HepG2 (cell line): ENCODE data around the gene NUAK1. TPM values are rescaled to one million over a fixed set of nuclear protein-coding genes. Genes with fewer than 3 reads are reported as not detected.

Experiments
- ATRX ChIP-seq: sonication (generic); formaldehyde crosslinking; IDR thresholded peaks from 2 replicates; pipeline ENCODE4 v1.4.0; 2020; ENCODE audit warnings: missing genetic modification reagents, borderline replicate concordance
- HNF4G ChIP-seq, 2 experiments: sonication (generic) in 1 of 2; formaldehyde crosslinking in 1 of 2; IDR thresholded peaks; 2 replicates each; pipeline versions ENCODE4 v1.4.0 to v1.6.1; 2011 to 2020; ENCODE audit warnings: borderline replicate concordance in 2 of 2, low read depth in 2 of 2, mild to moderate bottlenecking in 2 of 2, low read length in 1 of 2, missing genetic modification reagents in 1 of 2, moderate library complexity in 1 of 2
- KAT8 ChIP-seq: IDR thresholded peaks from 2 replicates; pipeline ENCODE4 v1.6.1; 2016; ENCODE audit warnings: missing genetic modification reagents, missing compliant biosample characterization
- KIAA2018 ChIP-seq: sonication (generic); formaldehyde crosslinking; IDR thresholded peaks from 2 replicates; pipeline ENCODE4 v1.5.0; 2020; ENCODE audit warnings: mild to moderate bottlenecking, missing genetic modification reagents, borderline replicate concordance
- SAFB2 ChIP-seq: sonication (generic); formaldehyde crosslinking; IDR thresholded peaks from 2 replicates; pipeline ENCODE4 v1.5.1; 2020; ENCODE audit warnings: missing genetic modification reagents, low read depth, mild to moderate bottlenecking, borderline replicate concordance
- SNAI1 ChIP-seq: sonication (generic); formaldehyde crosslinking; IDR thresholded peaks from 2 replicates; pipeline ENCODE4 v1.5.0; 2020; ENCODE audit warnings: mild to moderate bottlenecking, missing genetic modification reagents, borderline replicate concordance
- ZNF282 ChIP-seq: fragments of 450-650 bp; IDR thresholded peaks from 2 replicates; pipeline ENCODE4 v1.6.1; 2018; ENCODE audit not compliant: partially characterized antibody
- ZNF660 ChIP-seq: sonication (generic); formaldehyde crosslinking; IDR thresholded peaks from 2 replicates; pipeline ENCODE4 v1.5.1; 2020; ENCODE audit warnings: mild to moderate bottlenecking, low read depth, missing genetic modification reagents, borderline replicate concordance
- ZNF737 ChIP-seq: sonication (generic); formaldehyde crosslinking; IDR thresholded peaks from 2 replicates; pipeline ENCODE4 v1.5.0; 2020; ENCODE audit warnings: missing genetic modification reagents, mild to moderate bottlenecking, borderline replicate concordance
- polyA plus RNA-seq, 8 experiments: library from polyadenylated mRNA; depleted of rRNA in 3 of 8; stranded (reverse) in 7 of 8; unstranded in 1 of 8; fragments of >200 nt; fragmentation: Illumina TruSeq in 4 of 8; extraction: Trizol in 4 of 8; gene quantifications; 2 replicates each; pipeline versions ENCODE4 v1.2.1 to v1.2.3, GENCODE V29; 2011 to 2016; ENCODE audit warnings: low read depth in 4 of 8, missing spikeins in 1 of 8, mixed read lengths in 1 of 8; ENCODE audit not compliant: insufficient read depth in 1 of 8
- total RNA-seq, 5 experiments: library from RNA; depleted of rRNA; stranded (reverse); fragments of >200 nt; fragmentation: Illumina TruSeq; extraction: Trizol; gene quantifications; 2 replicates each; pipeline ENCODE4 v1.2.3, GENCODE V29; 2016; ENCODE audit warnings: low read depth in 1 of 5
- TF ChIP-seq, protein P1 (sequence below): IDR thresholded peaks from 2 replicates; pipeline ENCODE4 v1.4.0; 2020; ENCODE audit warnings: mild to moderate bottlenecking, missing genetic modification reagents
- TF ChIP-seq, protein P2 (sequence below): sonication (generic); formaldehyde crosslinking; IDR thresholded peaks from 2 replicates; pipeline ENCODE4 v1.5.1; 2020; ENCODE audit warnings: mild to moderate bottlenecking, missing genetic modification reagents, borderline replicate concordance

Gene NUAK1
- total and polyA plus RNA-seq, 2 of the 13 experiments (the other 11 are each of a cell fraction or from before 2014, with no cell fraction given), result 1.7 to 1.9 TPM

GRCh38 chr12:106131676-106132075, 7.1 kb downstream of the NUAK1 start (continued):
- TF ChIP-seq KIAA2018 (no peak), HNF4G (IDR thresholded peaks at IDR 0.05; ENCODE audit: borderline replicate concordance, low read depth, low read length) (no peak), HNF4G (CRISPR knock-in tag; IDR thresholded peaks at IDR 0.05; ENCODE audit: borderline replicate concordance, low read depth) (no peak), ZNF282 (no peak), SAFB2 (CRISPR knock-in tag) (no peak), ATRX (no peak), ZNF660 (CRISPR knock-in tag) (no peak), KAT8 (no peak), SNAI1 (CRISPR knock-in tag) (no peak), ZNF737 (CRISPR knock-in tag) (no peak)
- TF ChIP-seq, protein P1, sequence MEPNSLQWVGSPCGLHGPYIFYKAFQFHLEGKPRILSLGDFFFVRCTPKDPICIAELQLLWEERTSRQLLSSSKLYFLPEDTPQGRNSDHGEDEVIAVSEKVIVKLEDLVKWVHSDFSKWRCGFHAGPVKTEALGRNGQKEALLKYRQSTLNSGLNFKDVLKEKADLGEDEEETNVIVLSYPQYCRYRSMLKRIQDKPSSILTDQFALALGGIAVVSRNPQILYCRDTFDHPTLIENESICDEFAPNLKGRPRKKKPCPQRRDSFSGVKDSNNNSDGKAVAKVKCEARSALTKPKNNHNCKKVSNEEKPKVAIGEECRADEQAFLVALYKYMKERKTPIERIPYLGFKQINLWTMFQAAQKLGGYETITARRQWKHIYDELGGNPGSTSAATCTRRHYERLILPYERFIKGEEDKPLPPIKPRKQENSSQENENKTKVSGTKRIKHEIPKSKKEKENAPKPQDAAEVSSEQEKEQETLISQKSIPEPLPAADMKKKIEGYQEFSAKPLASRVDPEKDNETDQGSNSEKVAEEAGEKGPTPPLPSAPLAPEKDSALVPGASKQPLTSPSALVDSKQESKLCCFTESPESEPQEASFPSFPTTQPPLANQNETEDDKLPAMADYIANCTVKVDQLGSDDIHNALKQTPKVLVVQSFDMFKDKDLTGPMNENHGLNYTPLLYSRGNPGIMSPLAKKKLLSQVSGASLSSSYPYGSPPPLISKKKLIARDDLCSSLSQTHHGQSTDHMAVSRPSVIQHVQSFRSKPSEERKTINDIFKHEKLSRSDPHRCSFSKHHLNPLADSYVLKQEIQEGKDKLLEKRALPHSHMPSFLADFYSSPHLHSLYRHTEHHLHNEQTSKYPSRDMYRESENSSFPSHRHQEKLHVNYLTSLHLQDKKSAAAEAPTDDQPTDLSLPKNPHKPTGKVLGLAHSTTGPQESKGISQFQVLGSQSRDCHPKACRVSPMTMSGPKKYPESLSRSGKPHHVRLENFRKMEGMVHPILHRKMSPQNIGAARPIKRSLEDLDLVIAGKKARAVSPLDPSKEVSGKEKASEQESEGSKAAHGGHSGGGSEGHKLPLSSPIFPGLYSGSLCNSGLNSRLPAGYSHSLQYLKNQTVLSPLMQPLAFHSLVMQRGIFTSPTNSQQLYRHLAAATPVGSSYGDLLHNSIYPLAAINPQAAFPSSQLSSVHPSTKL (CRISPR knock-in tag), result peak; percentile 77
- TF ChIP-seq, protein P2, sequence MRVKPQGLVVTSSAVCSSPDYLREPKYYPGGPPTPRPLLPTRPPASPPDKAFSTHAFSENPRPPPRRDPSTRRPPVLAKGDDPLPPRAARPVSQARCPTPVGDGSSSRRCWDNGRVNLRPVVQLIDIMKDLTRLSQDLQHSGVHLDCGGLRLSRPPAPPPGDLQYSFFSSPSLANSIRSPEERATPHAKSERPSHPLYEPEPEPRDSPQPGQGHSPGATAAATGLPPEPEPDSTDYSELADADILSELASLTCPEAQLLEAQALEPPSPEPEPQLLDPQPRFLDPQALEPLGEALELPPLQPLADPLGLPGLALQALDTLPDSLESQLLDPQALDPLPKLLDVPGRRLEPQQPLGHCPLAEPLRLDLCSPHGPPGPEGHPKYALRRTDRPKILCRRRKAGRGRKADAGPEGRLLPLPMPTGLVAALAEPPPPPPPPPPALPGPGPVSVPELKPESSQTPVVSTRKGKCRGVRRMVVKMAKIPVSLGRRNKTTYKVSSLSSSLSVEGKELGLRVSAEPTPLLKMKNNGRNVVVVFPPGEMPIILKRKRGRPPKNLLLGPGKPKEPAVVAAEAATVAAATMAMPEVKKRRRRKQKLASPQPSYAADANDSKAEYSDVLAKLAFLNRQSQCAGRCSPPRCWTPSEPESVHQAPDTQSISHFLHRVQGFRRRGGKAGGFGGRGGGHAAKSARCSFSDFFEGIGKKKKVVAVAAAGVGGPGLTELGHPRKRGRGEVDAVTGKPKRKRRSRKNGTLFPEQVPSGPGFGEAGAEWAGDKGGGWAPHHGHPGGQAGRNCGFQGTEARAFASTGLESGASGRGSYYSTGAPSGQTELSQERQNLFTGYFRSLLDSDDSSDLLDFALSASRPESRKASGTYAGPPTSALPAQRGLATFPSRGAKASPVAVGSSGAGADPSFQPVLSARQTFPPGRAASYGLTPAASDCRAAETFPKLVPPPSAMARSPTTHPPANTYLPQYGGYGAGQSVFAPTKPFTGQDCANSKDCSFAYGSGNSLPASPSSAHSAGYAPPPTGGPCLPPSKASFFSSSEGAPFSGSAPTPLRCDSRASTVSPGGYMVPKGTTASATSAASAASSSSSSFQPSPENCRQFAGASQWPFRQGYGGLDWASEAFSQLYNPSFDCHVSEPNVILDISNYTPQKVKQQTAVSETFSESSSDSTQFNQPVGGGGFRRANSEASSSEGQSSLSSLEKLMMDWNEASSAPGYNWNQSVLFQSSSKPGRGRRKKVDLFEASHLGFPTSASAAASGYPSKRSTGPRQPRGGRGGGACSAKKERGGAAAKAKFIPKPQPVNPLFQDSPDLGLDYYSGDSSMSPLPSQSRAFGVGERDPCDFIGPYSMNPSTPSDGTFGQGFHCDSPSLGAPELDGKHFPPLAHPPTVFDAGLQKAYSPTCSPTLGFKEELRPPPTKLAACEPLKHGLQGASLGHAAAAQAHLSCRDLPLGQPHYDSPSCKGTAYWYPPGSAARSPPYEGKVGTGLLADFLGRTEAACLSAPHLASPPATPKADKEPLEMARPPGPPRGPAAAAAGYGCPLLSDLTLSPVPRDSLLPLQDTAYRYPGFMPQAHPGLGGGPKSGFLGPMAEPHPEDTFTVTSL (CRISPR knock-in tag), result peak; percentile 26; the same call in 1 of the 2 replicates
